NCI-H2196 treated with DMSO at 0.1 percent for 48 hours (cell line): ENCODE measurements around the gene RSPH3.
"Not testable (repeated sequence)": the region's sequence is repeated elsewhere in the genome, so short reads cannot be mapped to it uniquely, and the experiment has no call there.

ENCODE experiments used
- DNase-seq: peaks from one replicate; lab custom pipeline; 2025; ENCODE audit not compliant: unreplicated experiment; lab: John Stamatoyannopoulos, UW

Gene RSPH3

GRCh38 chr6:158977382-158977781 lies 22.6 kb downstream of the RSPH3 start:
- no peak for DNase-seq

DNA sequence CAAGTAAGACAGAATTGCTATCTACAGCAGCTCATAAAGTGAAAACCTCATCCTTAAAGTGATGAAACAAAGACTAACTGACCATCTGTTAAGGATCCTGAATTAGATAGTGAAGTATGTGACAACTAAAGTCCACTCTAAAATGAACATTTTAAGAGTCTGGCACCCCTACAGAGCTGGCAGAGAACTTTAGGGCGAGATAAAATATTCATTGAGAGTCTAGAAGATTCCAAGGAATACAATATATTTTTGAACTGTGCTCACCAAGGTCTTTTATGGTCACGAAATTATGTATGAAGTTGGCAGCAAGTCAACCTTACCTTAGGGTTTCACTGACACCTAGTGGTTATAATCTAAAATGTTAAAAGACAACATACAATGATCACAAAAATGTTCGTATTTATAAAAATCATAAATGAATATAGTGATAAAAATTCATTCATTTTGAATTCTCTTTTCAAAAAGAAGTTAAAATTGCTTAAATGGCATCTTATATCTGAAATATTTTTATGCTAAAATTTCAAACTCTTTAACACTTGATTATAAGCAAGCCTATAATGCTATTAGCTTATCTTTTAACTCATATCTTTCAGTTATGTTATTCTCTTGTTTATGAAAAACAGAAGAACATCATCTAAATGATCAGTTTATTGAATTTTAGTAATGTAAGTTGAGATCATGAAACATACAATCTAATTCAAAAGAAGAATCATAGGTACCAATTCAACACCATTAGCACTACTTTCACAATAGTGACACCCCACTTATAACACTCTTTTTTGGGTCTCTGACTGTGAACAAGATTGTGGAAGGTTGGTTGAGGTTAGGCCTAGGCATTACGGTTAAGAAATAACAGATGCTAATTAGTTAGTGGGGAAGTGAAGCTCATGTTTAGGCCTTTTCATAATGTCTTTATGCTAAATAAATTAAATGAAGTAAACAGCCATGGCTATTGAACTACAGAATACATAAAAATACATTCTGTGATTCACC lies 27.5 kb downstream of the RSPH3 start:
- DNase-seq = peak; percentile 10

- DNase-seq = no peak
Observed at GRCh38 chr6:158970640-158971275, 29.2 kb downstream of the RSPH3 start.

DNA sequence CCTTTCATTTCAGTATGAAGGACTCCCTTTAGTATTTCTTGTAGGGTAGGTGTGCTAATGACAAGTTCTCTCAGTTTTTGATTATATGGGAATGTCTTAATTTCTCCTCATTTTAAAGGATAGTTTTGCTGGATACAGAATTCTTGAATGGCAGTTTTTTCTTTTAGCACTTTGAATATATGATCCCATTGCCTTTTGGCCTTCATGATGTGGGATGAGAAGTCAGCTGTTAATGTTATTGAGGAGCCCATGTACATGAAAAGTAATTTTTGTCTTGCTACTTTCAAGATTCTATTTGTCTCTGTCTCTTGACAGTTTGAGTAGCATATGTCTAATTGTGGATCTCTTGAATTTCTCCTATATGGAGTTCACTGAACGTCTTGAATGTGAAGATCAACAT lies 30.9 kb downstream of the RSPH3 start:
- DNase-seq = no peak

DNA sequence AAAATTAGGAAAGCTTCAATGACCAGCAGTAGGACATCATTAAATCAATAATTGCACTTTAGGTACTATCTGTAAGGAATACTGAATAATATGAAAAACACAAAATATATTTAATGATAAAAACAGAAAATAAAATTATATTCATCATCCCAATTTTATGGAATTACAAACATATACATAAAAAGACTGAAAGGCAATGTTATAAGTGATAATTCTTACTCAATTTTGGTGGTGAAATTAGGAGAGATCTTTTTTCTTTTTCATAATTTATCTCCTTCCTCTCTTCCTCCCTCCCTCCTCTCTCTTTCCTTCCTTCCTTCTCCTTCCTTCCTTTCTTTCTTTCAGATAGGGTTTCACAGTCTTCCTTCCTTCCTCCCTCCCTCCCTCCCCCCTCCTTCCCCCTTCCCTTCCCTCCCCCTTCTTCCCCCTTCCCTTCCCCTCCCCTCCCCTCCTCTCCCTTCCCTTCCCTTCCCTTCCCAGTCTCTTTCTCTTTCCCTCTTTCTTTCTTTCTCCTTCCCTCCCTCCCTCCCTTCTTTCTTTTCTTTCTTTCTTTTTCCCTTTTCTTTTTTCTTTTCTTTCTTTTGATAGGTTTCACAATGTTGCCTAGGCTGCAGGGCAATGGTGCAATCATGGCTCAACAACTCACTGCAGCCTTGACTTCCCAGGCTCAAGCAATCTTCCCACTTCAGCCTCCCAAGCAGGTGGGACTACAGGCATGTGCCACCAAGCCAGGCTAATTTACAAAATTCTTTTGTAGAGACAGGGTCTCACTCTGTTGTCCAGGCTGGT lies 36.8 kb downstream of the RSPH3 start:
- no peak for DNase-seq

DNA sequence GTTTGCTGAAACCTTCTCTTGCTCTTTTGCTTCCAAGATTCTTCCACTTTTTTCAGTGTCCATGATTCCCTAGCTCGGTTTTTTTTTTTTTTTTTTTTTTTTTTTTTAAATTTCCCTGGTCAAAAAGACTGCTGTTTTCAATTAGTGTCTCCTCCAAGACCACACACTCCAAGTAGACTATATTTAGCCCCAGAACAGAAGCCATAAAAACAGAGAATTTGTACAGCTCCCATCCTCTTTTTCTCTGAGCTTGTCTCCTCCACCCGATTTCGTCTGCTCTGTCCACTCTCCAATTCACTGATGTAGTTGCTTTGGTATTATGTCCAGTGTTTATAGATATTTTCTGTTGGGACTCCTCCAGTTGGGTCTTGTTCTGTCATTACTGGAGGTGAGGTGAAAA lies 37.6 kb downstream of the RSPH3 start:
- no peak for DNase-seq

- DNase-seq = no peak
Observed at GRCh38 chr6:158960026-158960425, 40.0 kb downstream of the RSPH3 start.

- no peak for DNase-seq
Observed at GRCh38 chr6:158959552-158959951, 40.5 kb downstream of the RSPH3 start.

DNA sequence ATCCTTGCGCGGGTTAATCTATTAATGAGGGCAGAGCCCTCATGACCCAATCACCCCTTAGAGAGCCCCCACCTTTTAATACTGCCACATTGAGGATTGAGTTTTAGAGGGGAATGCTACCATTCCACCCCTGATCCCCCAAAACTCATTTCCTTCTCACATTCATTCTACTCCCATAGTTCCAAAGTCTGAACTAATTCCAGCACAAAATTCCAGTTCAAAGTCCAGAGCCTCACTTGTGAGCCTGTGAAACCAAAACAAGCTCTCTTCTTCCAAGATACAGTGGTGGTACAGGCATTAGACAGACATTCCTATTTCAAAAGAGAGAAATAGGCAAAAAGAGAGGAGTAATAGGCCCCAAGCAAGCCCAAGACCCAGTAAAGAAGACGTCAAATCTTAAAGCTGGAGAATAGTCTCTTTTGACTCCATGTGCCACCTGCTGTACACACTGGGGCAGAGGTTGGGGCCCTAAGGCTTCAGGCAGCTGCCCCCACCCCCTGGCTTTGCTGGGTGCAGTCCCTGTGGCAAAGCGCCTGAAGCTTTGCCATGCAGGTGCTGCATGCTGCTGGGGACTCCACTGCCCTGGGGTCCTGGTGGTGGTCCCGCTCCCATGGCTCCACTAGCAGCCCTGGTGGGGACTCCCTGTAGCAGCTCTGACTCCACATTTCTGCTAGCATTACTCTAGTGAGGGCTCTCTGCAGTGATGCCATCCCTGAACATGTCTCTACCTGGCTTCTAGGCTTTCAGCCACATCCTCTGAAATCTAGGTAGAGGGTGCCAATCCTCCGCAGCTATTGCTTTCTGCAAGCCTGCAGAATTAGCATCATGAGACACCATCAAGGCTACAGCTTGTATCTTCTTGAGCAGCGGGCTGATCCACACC lies 41.3 kb downstream of the RSPH3 start:
- DNase-seq = no peak

DNA sequence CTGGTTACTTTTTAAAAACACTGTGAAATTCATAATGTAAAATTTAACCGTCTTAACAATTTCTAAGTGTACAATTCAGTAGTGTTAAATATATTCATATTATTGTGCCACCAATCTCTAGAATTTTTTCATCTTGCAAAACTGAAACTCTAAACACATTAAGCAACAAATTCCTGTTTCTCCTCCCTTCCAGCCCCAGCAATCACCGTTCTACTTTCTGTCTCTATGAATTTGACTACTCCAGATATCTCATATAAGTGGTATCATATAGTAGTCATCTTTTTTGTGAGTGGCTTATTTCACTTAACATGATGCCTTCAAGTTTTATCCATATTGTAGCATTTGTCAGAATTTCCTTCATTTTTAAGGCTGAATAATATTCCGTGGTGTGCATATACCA lies 44.7 kb downstream of the RSPH3 start:
- no peak for DNase-seq

DNA sequence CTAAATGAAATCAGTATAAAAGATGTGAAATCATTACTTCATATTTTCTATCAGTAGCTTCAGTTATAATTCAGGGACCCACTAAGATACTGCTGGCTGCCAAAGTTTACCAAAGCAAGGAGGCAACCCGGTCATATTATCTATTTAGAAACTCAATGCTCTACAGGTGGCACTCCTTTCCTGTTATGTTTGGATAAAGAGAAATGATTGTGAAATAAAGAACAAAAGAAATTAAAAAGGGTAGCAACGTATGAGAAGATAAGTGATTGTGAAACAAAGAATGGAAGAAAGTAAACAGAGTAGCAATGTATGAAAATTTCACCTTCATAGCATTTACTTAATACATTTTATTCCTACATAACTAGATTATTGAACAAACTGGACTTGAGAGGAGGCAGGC lies 45.2 kb downstream of the RSPH3 start:
- no peak for DNase-seq

GRCh38 chr6:158952011-158952410 lies 48.0 kb downstream of the RSPH3 start:
- DNase-seq = not testable (repeated sequence)

DNA sequence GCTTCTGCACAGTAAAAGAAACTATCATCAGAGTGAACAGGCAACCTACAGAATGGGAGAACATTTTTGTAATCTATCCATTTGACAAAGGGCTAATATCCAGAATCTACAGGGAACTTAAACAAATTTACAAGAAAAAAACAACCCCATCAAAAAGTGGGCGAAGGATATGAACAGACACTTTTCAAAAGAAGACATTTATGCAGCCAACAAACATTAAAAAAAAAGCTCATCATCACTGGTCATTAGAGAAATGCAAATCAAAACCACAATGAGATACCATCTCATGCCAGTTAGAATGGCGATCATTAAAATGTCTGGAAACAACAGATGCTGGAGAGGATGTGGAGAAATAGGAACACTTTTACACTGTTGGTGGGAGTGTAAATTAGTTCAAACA lies 48.4 kb downstream of the RSPH3 start:
- DNase-seq = not testable (repeated sequence)

DNA sequence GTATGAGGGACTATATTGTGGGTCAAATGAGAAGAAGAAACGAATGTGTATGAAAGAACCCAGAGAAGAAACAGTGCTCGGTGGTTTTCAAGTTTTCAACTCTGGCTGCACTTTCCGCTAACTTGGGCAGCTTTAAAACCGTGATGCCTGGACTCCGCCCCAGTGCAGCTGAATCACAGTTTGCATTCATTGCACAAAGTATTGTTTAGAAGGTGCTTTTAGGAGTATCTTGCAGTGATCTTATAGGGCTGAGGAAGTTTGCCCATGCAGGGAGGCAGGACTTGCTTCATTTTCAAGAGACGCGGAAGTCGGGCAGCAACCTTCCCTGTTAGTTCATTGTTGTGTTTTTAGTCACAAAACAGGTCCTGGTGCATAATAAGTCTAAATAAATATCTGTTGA lies 52.7 kb downstream of the RSPH3 start:
- DNase-seq = no peak

GRCh38 chr6:158943380-158944032 lies 56.5 kb downstream of the RSPH3 start:
- no peak for DNase-seq

DNA sequence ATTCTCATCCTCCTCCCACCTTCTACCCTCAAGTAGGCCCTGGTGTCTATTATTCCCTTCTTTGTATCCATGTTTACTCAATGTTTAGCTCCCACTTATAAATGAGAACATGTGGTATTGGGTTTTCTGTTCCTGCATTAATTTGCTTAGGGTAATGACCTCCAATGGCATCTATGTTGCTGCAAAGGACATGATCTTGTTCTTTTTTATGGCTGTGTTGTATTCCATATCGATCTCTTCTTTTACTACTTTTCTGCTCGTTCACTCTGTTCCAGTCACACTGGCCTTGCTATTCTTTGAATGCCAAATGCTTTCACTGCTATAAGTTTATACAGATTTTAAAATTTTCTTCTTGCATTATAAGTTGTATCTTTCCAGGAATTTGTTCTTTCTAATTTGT lies 57.7 kb downstream of the RSPH3 start:
- DNase-seq = no peak

DNA sequence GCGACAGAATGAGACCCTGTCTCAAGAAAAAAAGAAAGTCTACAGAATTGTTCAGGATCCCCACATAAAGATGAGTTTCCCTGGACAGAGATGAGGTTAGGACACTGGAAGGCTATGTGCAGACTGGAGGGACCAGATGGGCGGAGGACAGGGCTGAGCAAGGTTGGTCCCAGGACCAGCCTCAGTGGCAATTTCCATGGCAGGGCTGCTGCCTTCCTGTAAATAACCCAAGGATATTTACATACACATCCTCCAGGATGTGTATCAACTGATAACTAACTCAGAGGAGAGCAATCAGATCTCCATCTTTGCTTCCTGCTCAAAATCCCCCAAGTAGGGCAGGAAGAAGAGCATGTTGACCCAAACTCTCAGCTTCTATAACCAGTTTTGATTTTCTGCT lies 58.8 kb downstream of the RSPH3 start:
- no peak for DNase-seq

DNA sequence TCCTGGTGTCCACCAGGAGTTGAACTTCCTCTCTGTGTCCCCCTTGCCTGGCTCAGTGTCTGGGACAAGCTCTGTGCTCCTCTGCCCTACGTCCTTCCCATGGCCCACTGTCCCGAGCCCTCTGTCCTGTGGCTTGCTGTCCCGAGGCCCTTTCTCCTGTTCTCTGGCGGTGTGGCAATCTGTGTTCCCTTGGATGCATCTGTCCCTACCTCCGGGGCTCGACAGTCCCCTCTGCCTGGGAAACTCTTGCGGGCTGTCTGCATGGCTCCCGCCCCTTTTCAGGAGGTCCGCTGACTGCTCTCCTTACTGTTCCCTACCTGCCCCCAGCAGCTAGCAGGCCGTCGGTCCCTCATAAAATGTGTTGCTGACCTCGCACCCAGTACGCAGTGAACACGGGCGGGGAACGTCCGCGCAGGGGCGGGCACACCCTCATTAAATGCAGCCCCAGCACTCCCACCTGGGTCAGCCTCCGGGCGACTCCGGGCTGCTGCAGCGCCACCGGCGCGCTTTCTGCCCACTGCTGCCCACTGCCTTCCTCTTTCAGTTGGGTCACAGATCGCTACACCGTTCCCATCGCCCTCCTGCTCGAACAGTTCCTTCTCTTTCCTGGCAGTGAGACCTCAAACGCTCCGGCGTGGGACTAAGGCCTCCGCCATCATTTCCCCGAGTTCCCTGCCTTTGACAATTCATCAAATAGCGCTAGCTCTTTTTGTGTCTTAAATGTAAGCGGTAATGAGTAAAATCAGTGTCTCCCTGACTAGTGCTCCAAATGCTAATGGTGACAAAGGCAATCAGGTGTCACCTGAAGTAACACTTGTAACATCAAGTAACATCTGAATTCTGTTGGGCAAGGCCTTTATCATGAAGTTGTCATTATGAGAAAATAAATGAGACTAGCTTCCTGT lies 60.5 kb downstream of the RSPH3 start:
- no peak for DNase-seq

GRCh38 chr6:158938811-158939254 lies 61.2 kb downstream of the RSPH3 start:
- no peak for DNase-seq
